Bronchial epithelial cell (primary cell): ENCODE results near the gene CFAP221. TPM values are rescaled to one million over a fixed set of nuclear protein-coding genes. Genes with fewer than 3 reads are reported as not detected.
A peak's percentile ranks its signal among the peaks of the same experiment; 100 is the strongest.

ENCODE experiments used
- DNase-seq: peaks from one replicate; pipeline ENCODE4 v3.0.0-alpha.2; 2010; ENCODE audit warnings: low read depth
- FAIRE-seq: peaks from 2 replicates; lab custom pipeline; 2011; peaks lifted over from hg19 to GRCh38; lab: Jason Lieb, UNC
- H3K27me3 ChIP-seq: 2 replicates; pipeline ENCODE4 v1.5.1; 2011; ENCODE audit warnings: low read length; ENCODE audit not compliant: control insufficient read depth, insufficient read depth
- H3K36me3 ChIP-seq: 2 replicates; pipeline ENCODE4 v1.5.1; 2011; ENCODE audit warnings: low read length; ENCODE audit not compliant: control insufficient read depth, insufficient read depth
- H3K4me3 ChIP-seq: 2 replicates; pipeline ENCODE4 v1.5.1; 2011; ENCODE audit warnings: mild to moderate bottlenecking, low read depth, low read length, control low read depth
- total RNA-seq: library from RNA; depleted of rRNA; stranded (reverse); fragments of >200 nt; gene quantifications from 2 replicates; pipeline ENCODE4 v1.2.1, GENCODE V29; 2014
- TF ChIP-seq, protein P1 (sequence below): IDR thresholded peaks from 2 replicates; pipeline ENCODE4 v1.5.1; 2011; ENCODE audit warnings: mild to moderate bottlenecking, moderate library complexity, low read length, control low read depth, inconsistent platforms; ENCODE audit not compliant: insufficient read depth, severe bottlenecking

CFAP221 gene
- total RNA-seq, 1 donor from 2014 or later: 0.26 TPM

DNA sequence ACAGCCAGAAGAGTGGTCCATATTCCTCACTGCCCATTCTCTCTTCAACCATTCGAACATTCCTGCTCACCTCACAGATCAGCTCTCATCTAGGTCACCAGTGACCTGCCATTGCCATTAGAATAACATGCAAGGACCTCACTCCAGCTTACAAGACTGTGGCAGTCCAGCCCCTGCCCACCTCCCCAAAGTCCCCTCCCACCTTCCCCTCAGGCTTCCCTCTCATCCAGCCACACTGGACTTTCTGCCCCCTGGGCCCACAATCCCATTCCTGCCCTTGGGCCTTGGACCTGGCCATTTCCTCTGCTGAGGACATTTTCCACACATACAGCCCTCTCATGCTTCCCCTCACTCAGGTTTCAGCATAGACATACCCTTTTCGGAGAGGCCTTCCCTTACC is 129.5 kb downstream of the CFAP221 start:
- no peaks in the 10 kb centered on the region for H3K36me3 ChIP-seq
- FAIRE-seq: no peak
- no peaks in the 10 kb centered on the region for H3K27me3 ChIP-seq
- DNase-seq: no peak
- H3K4me3 ChIP-seq: no peak overlapping the region
- TF ChIP-seq, protein P1, sequence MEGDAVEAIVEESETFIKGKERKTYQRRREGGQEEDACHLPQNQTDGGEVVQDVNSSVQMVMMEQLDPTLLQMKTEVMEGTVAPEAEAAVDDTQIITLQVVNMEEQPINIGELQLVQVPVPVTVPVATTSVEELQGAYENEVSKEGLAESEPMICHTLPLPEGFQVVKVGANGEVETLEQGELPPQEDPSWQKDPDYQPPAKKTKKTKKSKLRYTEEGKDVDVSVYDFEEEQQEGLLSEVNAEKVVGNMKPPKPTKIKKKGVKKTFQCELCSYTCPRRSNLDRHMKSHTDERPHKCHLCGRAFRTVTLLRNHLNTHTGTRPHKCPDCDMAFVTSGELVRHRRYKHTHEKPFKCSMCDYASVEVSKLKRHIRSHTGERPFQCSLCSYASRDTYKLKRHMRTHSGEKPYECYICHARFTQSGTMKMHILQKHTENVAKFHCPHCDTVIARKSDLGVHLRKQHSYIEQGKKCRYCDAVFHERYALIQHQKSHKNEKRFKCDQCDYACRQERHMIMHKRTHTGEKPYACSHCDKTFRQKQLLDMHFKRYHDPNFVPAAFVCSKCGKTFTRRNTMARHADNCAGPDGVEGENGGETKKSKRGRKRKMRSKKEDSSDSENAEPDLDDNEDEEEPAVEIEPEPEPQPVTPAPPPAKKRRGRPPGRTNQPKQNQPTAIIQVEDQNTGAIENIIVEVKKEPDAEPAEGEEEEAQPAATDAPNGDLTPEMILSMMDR: no peak

DNA sequence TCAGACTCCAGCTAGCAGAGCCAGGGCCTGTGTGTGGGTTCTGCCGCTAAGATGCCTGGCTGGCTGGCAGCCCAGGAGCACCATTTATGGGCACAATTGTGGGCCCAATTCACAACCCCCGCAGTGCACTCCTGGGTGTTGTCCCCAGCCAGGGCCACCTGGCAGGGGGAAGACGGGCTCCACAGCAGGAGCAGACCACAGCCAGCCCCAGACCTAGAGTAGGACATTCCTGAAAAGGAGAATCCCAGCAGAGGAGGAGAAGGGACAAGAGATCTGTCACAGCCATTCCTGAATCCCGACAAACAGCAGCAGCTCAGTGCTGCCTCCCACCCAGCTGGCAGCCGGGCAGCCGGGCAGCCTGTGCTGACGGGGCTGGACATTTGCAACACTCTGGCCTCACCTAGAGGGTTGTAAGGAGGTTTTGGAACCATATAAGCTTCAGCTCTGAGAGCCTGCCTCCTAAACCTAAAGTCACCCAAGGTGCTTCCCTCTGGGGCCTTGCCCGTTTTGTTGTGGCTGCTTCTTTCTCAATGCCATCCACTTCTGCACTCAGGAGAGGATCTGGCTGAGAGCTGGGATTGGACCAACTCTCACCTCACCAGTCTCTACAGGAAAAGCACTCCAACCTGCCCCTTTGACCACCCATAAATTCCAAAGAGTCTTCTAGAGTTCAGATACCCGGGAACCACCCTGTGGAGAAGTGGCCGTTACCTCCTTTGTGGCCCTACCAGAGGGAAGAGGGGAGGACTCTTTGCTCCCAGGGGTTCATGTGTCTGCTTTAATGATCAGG is 130.7 kb downstream of the CFAP221 start:
- Histone ChIP-seq H3K4me3 (no peak overlapping the region), H3K27me3 (no peaks in the 10 kb centered on the region), H3K36me3 (no peaks in the 10 kb centered on the region)
- TF ChIP-seq, protein P1: no peak
- FAIRE-seq: no peak
- no peak for DNase-seq

DNA sequence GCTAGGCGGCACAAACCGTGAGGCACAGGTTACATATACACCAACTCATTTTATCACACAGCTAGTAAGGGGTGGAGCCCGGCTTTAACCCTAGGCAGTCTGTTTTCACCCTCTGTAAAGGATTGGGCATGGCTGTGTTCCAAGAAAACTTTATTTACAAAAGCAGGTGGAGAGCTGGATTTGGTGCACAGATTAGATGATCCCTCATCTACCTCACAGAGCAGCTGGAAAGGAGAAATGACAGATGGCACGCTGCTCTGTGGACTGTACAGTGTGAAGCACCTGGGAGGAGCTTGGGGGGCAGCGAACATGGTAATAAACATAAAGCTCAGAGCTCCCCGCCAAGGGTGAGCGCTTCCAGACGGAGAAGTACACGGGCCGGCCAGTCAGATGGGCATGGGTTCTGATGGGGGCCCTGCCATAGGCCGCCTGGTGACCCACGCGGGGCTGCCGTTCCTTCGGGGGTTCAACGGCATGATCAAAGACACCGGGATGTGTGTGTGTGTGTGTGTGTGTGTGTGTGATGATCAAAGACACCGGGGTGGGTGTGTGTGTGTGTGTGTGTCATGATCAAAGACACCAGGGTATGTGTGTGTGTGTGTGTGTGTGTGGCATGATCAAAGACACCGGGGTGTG is 133.9 kb downstream of the CFAP221 start:
- FAIRE-seq (no peak), DNase-seq (no peak)
- peaks cover 6% of the 10 kb centered on the region for H3K36me3 ChIP-seq
- no peak overlapping the region for H3K4me3 ChIP-seq
- TF ChIP-seq, protein P1: no peak
- no peaks in the 10 kb centered on the region for H3K27me3 ChIP-seq

DNA sequence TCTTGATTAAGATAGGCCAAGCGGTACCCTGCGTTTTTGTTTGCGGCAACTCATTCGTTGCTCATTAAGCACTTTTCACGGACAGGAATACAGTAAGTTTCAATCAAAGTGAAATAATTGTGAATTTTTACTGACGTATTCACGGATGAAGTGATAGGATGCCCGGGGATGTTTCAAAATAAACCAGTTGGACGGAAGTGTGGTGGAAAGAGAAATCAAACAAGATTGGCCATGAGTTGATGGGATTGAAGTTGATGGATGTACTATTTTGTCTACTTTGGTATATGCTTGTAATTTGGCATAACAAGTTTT is 135.2 kb downstream of the CFAP221 start:
- Histone ChIP-seq H3K4me3 (peak overlapping the region; percentile 58), H3K36me3 (peaks cover 6% of the 10 kb centered on the region), H3K27me3 (no peaks in the 10 kb centered on the region)
- TF ChIP-seq, protein P1: no peak
- peak; percentile 4 for DNase-seq
- FAIRE-seq: no peak

DNA sequence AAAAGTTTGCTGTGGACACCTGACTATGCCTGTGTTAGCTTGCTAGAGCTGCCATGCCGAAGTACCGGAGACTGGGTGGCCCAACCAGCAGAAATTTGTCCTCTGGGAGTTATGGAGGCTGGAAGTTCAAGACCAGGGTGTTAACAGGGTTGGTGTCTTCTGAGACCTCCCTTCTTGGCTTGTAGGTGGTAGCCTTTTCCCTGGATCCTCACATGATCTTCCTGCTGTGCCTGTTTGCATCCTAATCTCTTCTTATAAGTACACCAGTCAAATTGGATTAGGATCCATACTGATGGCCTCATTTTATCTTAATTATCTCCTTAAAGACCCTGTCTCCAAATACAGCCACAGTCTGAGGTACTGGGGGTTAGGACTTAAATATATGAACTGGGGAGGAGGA is 135.6 kb downstream of the CFAP221 start:
- Histone ChIP-seq H3K36me3 (peaks cover 6% of the 10 kb centered on the region), H3K27me3 (no peaks in the 10 kb centered on the region), H3K4me3 (peak overlapping the region; percentile 58)
- DNase-seq: no peak
- FAIRE-seq: no peak
- TF ChIP-seq, protein P1: no peak
